Measurements from ENCODE around the gene DCXR. TPM values are rescaled to one million over a fixed set of nuclear protein-coding genes. Genes with fewer than 3 reads are reported as not detected.

DCXR gene
- total RNA-seq, 4 donors from 2014 or later, result 78.6 to 135 (median 102) TPM

DNA sequence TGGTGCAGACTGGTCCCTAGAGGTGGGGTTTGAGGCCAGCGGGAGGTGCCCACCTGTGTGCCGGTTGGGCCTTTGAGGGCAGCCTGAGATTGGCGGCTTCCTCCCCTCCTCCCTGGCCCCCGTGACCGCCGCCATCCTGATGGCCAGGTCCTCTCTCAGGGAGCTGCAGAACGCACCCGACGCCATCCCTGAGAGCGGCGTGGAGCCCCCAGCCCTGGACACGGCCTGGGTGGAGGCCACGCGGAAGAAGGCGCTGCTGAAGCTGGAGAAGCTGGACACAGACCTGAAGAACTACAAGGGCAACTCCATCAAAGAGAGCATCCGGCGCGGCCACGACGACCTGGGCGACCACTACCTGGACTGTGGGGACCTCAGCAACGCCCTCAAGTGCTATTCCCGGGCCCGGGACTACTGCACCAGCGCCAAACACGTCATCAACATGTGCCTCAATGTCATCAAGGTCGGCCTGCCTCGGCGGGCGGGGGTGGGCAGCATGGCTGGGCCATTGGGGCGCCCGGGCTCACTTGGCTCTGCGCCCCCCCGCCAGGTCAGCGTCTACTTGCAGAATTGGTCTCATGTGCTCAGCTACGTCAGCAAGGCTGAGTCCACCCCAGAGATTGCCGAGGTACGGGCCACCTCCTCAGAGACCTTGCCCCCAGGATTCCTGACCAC is 17.0 kb upstream of the DCXR start:
- Histone ChIP-seq H3K4me3 (no peak overlapping the region), H3K9me3 (no peaks in the 10 kb centered on the region), H3K27ac (replicated peaks in 1 of 4) (no peak overlapping the region), H3K36me3 (peaks cover 46 to 74% (median 69%) of the 10 kb centered on the region in 4 donors), H3K4me1 (peaks cover 24 to 49% (median 38%) of the 10 kb centered on the region in 4 donors), H3K27me3 (no peaks in the 10 kb centered on the region)
- WGBS, result 84% methylated on average over 23 of the region's 38 CpGs
- DNase-seq (ENCODE audit: extremely low spot score), result no peak
- TF ChIP-seq EP300 (IDR thresholded peaks at IDR 0.05), result no peak
- TF ChIP-seq, protein P1, sequence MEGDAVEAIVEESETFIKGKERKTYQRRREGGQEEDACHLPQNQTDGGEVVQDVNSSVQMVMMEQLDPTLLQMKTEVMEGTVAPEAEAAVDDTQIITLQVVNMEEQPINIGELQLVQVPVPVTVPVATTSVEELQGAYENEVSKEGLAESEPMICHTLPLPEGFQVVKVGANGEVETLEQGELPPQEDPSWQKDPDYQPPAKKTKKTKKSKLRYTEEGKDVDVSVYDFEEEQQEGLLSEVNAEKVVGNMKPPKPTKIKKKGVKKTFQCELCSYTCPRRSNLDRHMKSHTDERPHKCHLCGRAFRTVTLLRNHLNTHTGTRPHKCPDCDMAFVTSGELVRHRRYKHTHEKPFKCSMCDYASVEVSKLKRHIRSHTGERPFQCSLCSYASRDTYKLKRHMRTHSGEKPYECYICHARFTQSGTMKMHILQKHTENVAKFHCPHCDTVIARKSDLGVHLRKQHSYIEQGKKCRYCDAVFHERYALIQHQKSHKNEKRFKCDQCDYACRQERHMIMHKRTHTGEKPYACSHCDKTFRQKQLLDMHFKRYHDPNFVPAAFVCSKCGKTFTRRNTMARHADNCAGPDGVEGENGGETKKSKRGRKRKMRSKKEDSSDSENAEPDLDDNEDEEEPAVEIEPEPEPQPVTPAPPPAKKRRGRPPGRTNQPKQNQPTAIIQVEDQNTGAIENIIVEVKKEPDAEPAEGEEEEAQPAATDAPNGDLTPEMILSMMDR (IDR thresholded peaks at IDR 0.05), result no peak
- no peak for TF ChIP-seq POLR2A (IDR thresholded peaks at IDR 0.05; ENCODE audit: low read depth)
- no peak for TF ChIP-seq POLR2AphosphoS5 (IDR thresholded peaks at IDR 0.05)
- intact Hi-C loops (cut with DNase I), result no loop called here

GRCh38 chr17:82053556-82054263 is 16.2 kb upstream of the DCXR start:
- intact Hi-C loops (cut with DNase I), result no loop called here
- peaks cover 24 to 57% (median 43%) of the 10 kb centered on the region in 4 donors for H3K4me1 ChIP-seq
- H3K27ac ChIP-seq (replicated peaks in 1 of 4), result no peak overlapping the region
- no peak for DNase-seq (ENCODE audit: extremely low spot score)
- WGBS, result 77% methylated on average over 8 of the region's 28 CpGs
- no peaks in the 10 kb centered on the region for H3K27me3 ChIP-seq
- peak overlapping the region in 1 of 4 donors; percentile 88 for H3K4me3 ChIP-seq
- no peaks in the 10 kb centered on the region for H3K9me3 ChIP-seq
- H3K36me3 ChIP-seq, result peaks cover 42 to 74% (median 69%) of the 10 kb centered on the region in 4 donors
- TF ChIP-seq EP300 (IDR thresholded peaks at IDR 0.05), result no peak
- TF ChIP-seq POLR2A (IDR thresholded peaks at IDR 0.05; ENCODE audit: low read depth), result no peak
- TF ChIP-seq POLR2AphosphoS5 (IDR thresholded peaks at IDR 0.05), result no peak
- TF ChIP-seq, protein P1 (IDR thresholded peaks at IDR 0.05), result no peak

GRCh38 chr17:82053130-82053529 is 15.6 kb upstream of the DCXR start:
- Histone ChIP-seq H3K36me3 (peaks cover 43 to 74% (median 69%) of the 10 kb centered on the region in 4 donors), H3K9me3 (no peaks in the 10 kb centered on the region), H3K4me1 (peaks cover 24 to 58% (median 43%) of the 10 kb centered on the region in 4 donors), H3K27me3 (no peaks in the 10 kb centered on the region), H3K27ac (replicated peaks in 1 of 4) (no peak overlapping the region), H3K4me3 (peak overlapping the region; percentile 81 to 99 (median 88))
- DNase-seq (ENCODE audit: extremely low spot score), result no peak
- intact Hi-C loops (cut with DNase I), result no loop called here
- TF ChIP-seq POLR2A (IDR thresholded peaks at IDR 0.05; ENCODE audit: low read depth) (no peak), EP300 (IDR thresholded peaks at IDR 0.05) (no peak), POLR2AphosphoS5 (IDR thresholded peaks at IDR 0.05) (no peak)
- TF ChIP-seq, protein P1 (IDR thresholded peaks at IDR 0.05), result no peak
- 89% methylated on average over 17 of the region's 19 CpGs for WGBS

GRCh38 chr17:82052638-82053059 is 15.2 kb upstream of the DCXR start:
- intact Hi-C loops (cut with DNase I), result no loop called here
- peak overlapping the region in 3 of 4 donors; percentile 70 to 75 (median 75) for H3K27ac ChIP-seq (replicated peaks in 1 of 4)

More at GRCh38 chr17:82052638-82053059, 15.2 kb upstream of the DCXR start:
- peaks cover 44 to 74% (median 69%) of the 10 kb centered on the region in 4 donors for H3K36me3 ChIP-seq
- H3K27me3 ChIP-seq, result no peaks in the 10 kb centered on the region
- no peaks in the 10 kb centered on the region for H3K9me3 ChIP-seq
- TF ChIP-seq EP300 (IDR thresholded peaks at IDR 0.05) (no peak), POLR2A (IDR thresholded peaks at IDR 0.05; ENCODE audit: low read depth) (no peak), POLR2AphosphoS5 (IDR thresholded peaks at IDR 0.05) (no peak)
- TF ChIP-seq, protein P1 (IDR thresholded peaks at IDR 0.05), result no peak
- H3K4me3 ChIP-seq, result peak overlapping the region; percentile 81 to 99 (median 88)
- H3K4me1 ChIP-seq, result peaks cover 24 to 58% (median 43%) of the 10 kb centered on the region in 4 donors
- 28% methylated on average over 18 of the region's 19 CpGs for WGBS
- no peak for DNase-seq (ENCODE audit: extremely low spot score)
